Nephron progenitor cell (in vitro differentiated cells): ENCODE data around the gene TPBG.

Experiments
- DNase-seq: peaks from one replicate; pipeline ENCODE4 v3.0.0; 2021
- H3K27ac Mint-ChIP-seq: 2 replicates; pipeline ENCODE4 v1.8.0; 2021; ENCODE audit warnings: mild to moderate bottlenecking, moderate library complexity, mixed read lengths
- H3K27me3 Mint-ChIP-seq: 2 replicates; pipeline ENCODE4 v1.8.0; 2021; ENCODE audit warnings: mild to moderate bottlenecking, low read depth, mixed read lengths; ENCODE audit not compliant: poor library complexity
- H3K36me3 Mint-ChIP-seq: 2 replicates; pipeline ENCODE4 v1.8.0; 2021; ENCODE audit warnings: low read depth, mixed read lengths
- H3K4me1 Mint-ChIP-seq: 2 replicates; pipeline ENCODE4 v1.8.0; 2021; ENCODE audit warnings: mixed read lengths
- H3K4me3 Mint-ChIP-seq: 2 replicates; pipeline ENCODE4 v1.8.0; 2021; ENCODE audit warnings: mild to moderate bottlenecking, moderate library complexity, mixed read lengths
- H3K9me3 Mint-ChIP-seq: 2 replicates; pipeline ENCODE4 v1.8.0; 2021; ENCODE audit warnings: mild to moderate bottlenecking, moderate library complexity, mixed read lengths
- CTCF ChIP-seq: fragments of 200-600 bp; sonication (generic); IDR thresholded peaks from 2 replicates; pipeline ENCODE4 v1.5.0; 2021; ENCODE audit warnings: antibody characterized with exemption

Gene TPBG

GRCh38 chr6:82333781-82334180, 29.8 kb upstream of the TPBG start:
- Mint-ChIP-seq H3K27ac (no peak overlapping the region), H3K4me1 (peaks cover 4% of the 10 kb centered on the region), H3K9me3 (no peaks in the 10 kb centered on the region), H3K4me3 (no peak overlapping the region), H3K27me3 (peaks cover 2% of the 10 kb centered on the region), H3K36me3 (no peaks in the 10 kb centered on the region)
- TF ChIP-seq CTCF, result no peak
- DNase-seq, result no peak

DNA sequence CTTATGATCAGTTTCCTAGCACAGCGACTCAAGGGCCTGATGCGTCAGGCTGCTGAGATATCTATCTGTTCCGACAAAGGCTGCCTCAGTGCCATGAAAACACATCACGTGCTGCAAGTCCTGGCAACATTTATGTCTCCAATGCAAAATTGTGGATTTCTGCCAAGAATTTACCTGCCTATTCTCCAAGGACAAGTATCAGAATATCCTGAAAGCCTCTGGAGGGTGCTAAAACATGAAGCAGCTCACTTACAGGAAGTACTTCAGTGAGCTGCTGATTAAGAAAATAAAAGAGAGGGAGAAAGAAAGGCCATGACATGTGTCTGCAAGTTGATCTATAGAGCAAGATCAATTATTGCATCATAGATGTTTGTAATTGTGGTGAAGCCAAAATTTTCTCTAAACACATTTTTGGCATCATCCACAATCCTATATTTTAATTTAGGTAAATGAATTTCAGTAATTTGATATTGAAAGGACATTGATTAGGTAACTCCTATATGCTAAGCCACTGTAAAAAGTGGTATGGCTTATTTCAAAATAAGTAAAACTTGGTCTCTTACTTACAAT, 25.8 kb upstream of the TPBG start:
- peaks cover 7% of the 10 kb centered on the region for H3K36me3 Mint-ChIP-seq
- no peak for DNase-seq
- H3K9me3 Mint-ChIP-seq, result peaks cover 23% of the 10 kb centered on the region
- TF ChIP-seq CTCF, result no peak
- no peaks in the 10 kb centered on the region for H3K4me1 Mint-ChIP-seq
- H3K27ac Mint-ChIP-seq, result no peak overlapping the region
- no peak overlapping the region for H3K4me3 Mint-ChIP-seq
- peaks cover 8% of the 10 kb centered on the region for H3K27me3 Mint-ChIP-seq

DNA sequence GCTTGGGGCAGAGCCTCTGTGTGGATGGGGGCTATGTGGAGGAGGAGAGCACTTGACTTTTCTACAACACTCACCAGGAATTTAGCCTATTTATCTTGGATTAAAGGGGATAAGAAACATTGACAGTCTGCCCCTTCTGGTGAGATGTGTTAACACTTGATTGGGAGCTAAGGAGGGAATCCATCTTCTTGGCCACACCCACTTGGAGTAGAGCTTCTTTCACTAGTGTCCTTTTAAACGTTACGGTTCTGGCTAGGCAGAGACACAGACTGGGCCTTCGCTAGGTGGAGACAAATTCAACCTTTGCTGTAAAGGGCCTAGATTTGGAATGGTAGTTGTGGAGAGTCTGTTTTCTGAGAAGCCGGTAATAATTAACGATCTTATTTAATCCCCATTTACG, 15.5 kb upstream of the TPBG start:
- H3K4me1 Mint-ChIP-seq, result no peaks in the 10 kb centered on the region
- H3K27me3 Mint-ChIP-seq, result peaks cover 3% of the 10 kb centered on the region
- H3K9me3 Mint-ChIP-seq, result peaks cover 20% of the 10 kb centered on the region
- no peak overlapping the region for H3K4me3 Mint-ChIP-seq
- DNase-seq, result no peak
- no peak for TF ChIP-seq CTCF
- no peak overlapping the region for H3K27ac Mint-ChIP-seq
- no peaks in the 10 kb centered on the region for H3K36me3 Mint-ChIP-seq

DNA sequence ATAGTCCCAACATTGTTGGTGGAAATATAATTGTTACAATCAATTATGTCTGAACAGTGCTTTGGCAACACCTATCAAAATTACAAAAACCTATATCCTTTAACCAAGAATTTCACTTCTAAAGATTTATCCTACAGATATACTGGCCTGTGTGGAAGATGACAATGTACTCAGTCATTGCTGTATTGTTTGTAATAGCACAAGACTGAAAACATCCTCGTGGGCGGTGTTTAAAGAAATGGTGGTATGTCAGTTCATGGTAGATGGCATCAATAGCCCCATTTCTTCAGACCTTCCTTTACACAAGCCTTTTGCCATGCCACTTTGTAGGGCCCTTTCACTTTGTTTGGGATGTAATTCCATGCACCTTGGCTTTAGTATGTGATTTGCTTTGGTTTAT, 9.8 kb upstream of the TPBG start:
- Mint-ChIP-seq H3K27me3 (peaks cover 7% of the 10 kb centered on the region), H3K27ac (no peak overlapping the region), H3K4me1 (no peaks in the 10 kb centered on the region), H3K9me3 (no peaks in the 10 kb centered on the region), H3K36me3 (no peaks in the 10 kb centered on the region), H3K4me3 (no peak overlapping the region)
- no peak for TF ChIP-seq CTCF
- DNase-seq, result no peak

- Mint-ChIP-seq H3K9me3 (no peaks in the 10 kb centered on the region), H3K4me3 (no peak overlapping the region), H3K36me3 (no peaks in the 10 kb centered on the region), H3K27ac (no peak overlapping the region), H3K4me1 (peaks cover 20% of the 10 kb centered on the region), H3K27me3 (peaks cover 11% of the 10 kb centered on the region)
- DNase-seq, result no peak
- no peak for TF ChIP-seq CTCF
Observed at GRCh38 chr6:82360552-82360951, 3.1 kb upstream of the TPBG start.

DNA sequence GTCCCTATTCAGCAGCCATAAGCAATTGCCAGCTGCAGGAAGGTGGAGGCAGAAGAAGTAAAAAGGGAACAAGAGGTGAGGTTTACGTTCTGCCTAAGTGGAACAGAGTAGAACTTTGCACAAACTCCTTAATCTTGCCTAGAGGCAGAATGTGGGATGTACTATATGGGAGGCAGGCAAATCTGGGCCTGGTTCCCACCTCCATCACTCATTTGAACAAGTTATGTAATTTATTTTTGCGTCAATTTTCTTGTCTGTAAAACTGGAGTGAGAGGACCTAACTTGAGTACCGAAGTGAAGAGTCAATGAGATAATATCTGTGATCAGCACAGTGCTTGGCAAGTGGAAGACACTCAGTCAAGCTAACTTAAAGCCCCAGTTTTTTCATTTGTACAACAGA, 2.0 kb upstream of the TPBG start:
- Mint-ChIP-seq H3K36me3 (peaks cover under 1% of the 10 kb centered on the region), H3K9me3 (no peaks in the 10 kb centered on the region), H3K27me3 (peaks cover 10% of the 10 kb centered on the region), H3K4me3 (peak overlapping the region; percentile 95), H3K4me1 (peaks cover 31% of the 10 kb centered on the region), H3K27ac (no peak overlapping the region)
- no peak for TF ChIP-seq CTCF
- no peak for DNase-seq
